Stimulated activated CD8-positive, alpha-beta memory T cell treated with anti-CD3 and anti-CD28 coated beads, Interleukin-15, amount 100 ng/mL, for 4 hours (primary cell): Measurements from ENCODE around the gene ARPC5.

Source experiments
- DNase-seq, 2 donors: peaks; one replicate each; pipeline ENCODE4 v3.0.0-alpha.2; 2020; ENCODE audit warnings: low read depth in 2 of 2

ARPC5 gene

DNA sequence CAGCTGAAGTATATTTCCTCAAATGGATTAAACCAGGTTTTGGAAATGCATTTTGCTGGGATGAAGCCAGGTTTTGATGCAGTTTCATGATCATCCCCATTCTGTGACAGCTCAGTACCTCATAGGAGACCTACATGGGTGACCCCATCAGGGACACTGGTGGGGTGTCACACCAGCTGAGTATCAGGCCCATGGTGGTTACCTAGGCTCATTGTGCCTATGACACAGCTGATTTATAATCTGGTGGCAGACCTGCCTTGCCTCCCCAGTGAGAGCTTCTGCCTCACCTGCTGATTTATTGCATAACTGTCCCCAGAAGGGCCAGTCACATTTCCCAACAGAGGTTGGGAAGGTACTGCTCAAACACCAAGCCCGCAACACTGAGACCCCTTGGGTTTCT is 49.1 kb downstream of the ARPC5 start:
- DNase-seq: no peak

DNA sequence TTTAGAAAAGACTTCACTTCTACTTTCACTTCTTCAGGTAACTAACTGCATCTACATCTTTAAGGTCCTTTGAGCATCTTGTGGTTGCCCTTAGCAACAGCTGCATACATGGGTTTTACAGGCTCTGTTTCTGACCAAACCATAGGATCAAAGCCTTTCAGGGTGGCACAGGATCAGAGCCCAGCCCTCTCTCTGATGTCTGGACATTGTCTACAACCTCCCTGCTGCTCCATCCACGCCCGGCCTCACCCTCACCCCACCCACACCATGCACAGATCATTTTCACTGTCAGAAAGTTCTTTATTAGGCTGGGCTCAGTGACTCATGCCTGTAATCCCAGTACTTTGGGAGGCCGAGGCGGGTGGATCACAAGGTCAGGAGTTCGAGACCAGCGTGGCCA is 50.5 kb downstream of the ARPC5 start:
- no peak for DNase-seq

DNA sequence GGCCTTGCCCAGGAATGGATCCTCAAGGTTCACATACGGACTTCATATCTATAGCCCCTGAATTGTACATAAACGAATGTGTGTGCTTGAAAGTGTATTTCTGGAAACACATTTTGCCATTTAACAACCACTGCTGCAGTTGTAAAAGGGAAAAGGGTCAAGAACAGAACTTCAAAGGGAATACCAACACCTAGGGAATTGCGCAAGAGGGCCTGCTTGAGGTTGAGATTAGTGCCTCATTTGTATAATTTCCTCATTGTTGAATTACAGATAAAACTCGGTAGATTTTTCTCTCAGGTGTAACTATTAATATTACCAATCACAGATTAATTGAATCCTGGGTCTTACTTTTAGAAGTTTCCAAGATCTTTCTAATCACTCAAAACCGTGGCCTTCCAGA is 51.4 kb downstream of the ARPC5 start:
- DNase-seq: no peak

DNA sequence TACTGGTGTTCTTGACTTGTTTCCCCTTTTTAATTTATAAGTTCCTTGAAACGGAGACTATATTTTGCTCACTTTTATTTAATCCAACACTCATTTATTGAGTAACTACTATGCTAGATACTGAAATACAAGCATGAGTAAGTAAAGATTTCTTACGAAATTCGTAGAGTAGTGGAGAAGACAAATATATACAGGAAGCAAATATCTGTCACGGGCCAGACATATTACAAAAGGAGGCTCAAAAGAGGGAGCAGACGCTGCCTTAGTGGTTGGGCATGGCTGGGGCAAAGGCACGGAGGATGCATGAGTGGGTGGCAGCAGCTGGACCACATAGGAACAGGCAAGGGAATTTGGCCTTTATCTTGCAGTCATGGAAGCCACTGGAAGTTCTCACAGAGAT is 52.1 kb downstream of the ARPC5 start:
- no peak for DNase-seq

DNA sequence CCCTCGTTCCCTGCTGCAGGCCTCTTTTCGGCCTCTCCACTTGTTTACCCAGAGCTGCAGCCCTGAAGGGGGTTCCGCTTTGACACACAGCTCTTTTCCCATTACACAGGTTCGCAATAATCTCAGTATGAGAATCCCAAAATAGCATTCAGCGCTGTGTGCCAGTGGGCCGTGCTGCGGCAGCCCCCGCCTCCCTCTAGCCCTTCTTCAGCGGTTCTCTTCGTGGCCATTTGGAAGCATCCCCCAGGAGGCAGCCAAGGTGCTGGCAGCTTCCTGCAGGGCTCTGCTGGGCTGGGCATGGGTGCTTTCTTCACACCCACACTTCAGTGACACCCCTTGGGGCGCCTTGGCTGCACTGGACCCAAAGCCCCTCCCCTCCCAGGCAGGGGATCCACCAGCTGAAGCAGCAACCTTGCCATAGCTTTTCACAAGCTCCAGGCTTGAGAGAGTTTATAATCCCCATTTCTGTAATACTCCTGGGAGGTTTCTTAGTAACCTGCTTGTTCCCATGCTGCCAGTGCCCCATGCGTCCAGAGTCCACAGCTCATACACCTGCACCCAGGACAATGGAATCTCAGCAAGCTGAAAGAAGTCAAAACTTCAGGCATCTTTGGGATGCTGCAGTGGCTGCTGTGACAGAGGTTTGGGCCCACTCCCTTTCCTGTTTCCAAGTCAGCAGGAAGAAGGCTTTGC is 53.4 kb downstream of the ARPC5 start:
- no peak for DNase-seq

DNA sequence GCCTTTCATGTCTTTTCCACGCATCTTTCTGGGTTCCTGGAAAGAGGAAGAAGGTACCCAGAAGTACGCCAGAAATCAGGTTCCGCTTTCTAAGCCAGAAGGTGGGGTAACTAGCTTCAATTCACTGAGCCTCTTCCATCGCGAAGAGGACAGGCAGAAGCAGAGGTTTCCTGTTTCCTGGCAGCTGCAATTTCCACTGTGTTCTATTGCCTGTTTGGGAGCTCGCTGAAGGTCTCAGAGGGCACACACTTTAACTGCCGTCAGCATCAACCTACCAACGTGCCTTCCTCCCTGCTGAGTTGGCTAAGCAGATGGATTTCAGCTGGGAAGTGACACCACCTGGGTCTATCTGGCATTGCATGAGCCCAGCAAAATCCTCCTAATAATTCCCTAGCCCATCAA is 55.3 kb downstream of the ARPC5 start:
- DNase-seq: no peak

DNA sequence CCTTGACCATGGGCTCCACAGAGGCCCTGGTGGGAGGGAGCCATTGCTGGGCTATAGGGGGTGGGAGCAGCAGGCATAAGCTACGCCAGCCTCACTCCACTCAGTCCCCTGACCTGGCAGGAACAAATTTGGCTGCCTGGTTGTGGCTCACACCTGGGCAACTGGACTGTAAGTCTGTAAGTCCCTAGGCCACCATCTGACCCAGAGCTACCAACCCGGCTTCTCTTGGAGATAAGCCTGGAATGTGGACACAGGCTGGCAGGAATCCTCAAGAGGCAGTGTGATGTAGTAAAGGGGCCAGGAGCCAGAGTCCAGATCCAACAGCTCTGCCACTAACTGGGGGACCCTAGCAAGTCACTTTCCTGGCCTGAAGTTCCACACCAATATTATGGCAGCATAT is 56.7 kb downstream of the ARPC5 start:
- DNase-seq: no peak

DNA sequence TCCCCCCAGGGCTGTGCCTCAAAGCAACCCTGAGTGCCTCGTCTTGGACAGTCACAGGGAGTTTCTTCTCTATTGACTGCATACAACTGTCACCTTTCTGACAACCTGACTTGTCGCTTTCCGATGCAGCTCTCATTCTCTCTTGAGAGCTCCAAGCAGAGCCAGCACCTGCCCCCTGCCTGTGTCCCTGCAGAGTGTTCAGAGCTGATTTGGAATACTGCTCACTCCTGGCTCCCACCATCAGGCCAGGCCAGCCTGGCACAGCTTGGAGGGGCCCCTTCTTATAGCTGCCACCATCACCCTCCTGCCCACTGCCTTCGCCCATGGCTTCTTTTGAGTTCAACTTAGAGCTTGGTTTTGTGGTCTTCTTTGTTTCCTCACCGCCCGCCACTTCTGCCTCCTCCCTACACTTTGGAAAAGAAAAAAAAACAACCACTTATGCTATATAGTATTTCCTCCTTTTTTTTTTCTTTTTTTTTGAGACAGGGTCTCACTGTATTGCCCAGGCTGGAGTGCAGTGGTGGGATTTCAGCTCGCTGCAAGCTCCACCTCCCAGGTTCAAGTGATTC is 57.6 kb downstream of the ARPC5 start:
- no peak for DNase-seq

DNA sequence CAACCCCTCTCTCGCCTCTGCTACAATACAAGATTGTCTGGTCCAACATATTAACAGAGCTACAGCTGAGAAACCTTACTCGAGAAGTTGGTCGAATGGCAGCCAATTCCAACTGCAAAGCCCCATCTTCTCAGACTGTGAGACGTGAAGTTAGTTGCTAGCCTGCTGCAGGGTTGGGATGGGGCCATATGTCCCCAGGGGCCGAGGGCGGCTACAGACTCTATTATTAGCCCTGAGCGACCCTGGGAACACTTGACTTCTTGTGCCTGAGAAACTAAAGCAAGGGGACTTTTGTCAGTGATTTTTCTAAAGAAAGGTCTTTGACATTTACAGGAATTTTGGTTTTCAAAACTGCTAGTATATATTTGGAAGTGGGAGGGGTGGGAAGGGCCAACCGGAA is 59.0 kb downstream of the ARPC5 start:
- DNase-seq: no peak

DNA sequence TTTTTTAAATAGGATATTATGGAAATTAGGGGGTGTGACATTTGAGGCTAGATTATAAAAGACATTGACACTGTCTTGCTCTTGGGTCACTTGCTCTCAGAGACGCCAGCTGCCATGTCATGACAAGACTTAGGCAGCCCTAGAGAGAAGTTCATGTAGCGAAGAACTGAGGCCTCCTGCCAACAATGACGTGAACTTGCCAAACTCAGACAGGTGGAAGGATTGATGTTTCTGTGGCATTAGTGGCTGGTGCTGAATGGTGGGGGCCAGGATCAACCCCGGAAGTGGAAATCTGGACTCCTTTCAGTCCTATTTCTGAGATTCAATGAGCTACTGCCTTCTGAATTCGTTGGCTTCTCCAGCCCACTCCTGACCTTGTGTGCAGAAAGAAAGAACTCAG is 60.0 kb downstream of the ARPC5 start:
- DNase-seq: no peak

DNA sequence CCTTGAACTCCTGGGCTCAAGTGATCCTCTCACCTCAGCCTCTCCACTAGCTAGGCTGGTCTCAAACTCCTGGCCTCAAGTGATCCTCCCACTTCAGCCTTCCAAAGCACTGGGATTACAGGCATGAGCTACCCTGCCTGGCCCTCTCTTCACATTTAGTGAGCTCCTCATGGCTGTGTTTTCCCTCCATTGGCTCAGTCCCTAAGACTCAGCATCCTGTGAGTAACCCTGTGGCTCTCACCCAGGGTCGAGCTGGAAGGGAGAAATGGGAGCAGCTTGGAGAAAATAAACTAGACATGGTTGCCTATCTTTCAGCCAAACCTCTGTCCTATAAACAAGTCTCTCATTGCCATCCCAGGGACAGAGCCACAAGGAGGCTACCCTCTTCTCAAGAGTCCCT is 62.9 kb downstream of the ARPC5 start:
- DNase-seq: no peak

DNA sequence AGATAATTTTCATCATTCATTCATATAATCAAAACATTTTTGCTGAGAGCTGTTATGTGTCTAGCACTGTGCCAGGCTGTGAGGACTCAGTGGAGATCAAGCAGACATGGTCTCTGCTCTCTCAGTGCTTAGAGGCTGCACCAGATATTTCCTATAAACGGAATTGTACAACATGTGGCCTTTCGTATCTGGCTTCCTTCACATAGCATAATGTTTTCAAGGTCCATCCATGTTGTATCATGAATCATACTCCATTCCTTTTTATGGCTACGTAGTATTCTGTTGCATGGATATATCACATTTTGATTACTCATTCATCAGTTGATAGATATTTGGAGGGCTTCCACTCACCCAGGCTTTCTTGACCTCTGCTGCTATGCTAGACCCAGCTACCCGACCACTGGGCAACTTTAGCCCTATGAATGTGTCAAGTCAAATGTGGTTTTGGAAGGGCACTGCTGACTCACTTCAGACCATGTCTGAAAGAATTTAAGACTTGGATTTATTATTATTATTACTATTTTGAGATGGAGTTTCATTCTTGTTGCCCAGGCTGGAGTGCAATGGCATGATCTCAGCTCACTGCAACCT is 63.8 kb downstream of the ARPC5 start:
- no peak for DNase-seq
